ENCODE data around the gene SLC25A12.
"Not testable (repeated sequence)": the region's sequence is repeated elsewhere in the genome, so short reads cannot be mapped to it uniquely, and the experiment has no call there.

- not testable (repeated sequence) for TF ChIP-seq POLR2A (IDR thresholded peaks at IDR 0.05; ENCODE audit: low read depth, low read length); POLR2AphosphoS5 (IDR thresholded peaks at IDR 0.05; ENCODE audit: low read depth, low read length); TAF1 (IDR thresholded peaks at IDR 0.05; ENCODE audit: borderline replicate concordance, low read depth, low read length)
These were observed 5.7 kb upstream of the SLC25A12 start for GRCh38 chr2:171899623-171900282.
